GM12865 (cell line): ENCODE measurements around the gene GPR87.

Experiments
- DNase-seq: peaks from one replicate; pipeline ENCODE4 v3.0.0; 2010; ENCODE audit warnings: low read depth
- H3K4me3 ChIP-seq: 2 replicates; pipeline ENCODE4 v1.5.1; 2011; ENCODE audit warnings: mild to moderate bottlenecking, low read depth, low read length, control low read depth
- CTCF ChIP-seq: IDR thresholded peaks from 2 replicates; pipeline ENCODE4 v1.5.1; 2011; ENCODE audit warnings: low read length, control low read depth, low read depth, inconsistent platforms; ENCODE audit not compliant: insufficient read depth; ENCODE audit errors: missing control alignments

The GPR87 gene

DNA sequence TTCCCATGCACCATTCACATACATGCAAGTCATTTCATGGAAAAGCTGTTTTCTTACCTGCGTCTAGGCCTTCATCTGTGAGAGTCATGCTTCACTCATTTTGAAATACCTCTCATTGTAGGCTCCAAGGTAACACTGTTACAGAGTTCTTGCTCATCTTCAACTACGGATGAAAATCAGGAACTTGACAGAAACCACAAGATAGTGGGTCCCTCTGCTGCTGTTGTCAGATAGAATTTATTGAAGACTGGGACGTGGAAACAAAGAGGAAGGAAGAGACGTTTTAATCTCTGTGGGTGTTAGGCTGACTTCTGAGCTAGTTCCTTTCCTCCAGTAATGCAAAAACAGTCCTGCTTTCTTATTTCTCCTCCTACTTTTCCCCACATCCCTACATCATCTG lies 38.4 kb downstream of the GPR87 start, which contains the start of gene P2RY14:
Gene P2RY14 (minus strand): TSS at position 313 of the 400 bp plus-strand sequence. CDS start 64,226 bp downstream, outside the sequence.
- peak; percentile 5 for DNase-seq
- TF ChIP-seq CTCF = no peak
- no peak within 1 kb of the TSS for H3K4me3 ChIP-seq

- TF ChIP-seq CTCF = no peak
- DNase-seq = peak; percentile 52
- H3K4me3 ChIP-seq = no peak overlapping the region
Measured at GRCh38 chr3:151276687-151277042, 40.0 kb downstream of the GPR87 start.

GRCh38 chr3:151276038-151276686 lies 40.5 kb downstream of the GPR87 start:
- TF ChIP-seq CTCF = no peak
- H3K4me3 ChIP-seq = no peak overlapping the region

DNA sequence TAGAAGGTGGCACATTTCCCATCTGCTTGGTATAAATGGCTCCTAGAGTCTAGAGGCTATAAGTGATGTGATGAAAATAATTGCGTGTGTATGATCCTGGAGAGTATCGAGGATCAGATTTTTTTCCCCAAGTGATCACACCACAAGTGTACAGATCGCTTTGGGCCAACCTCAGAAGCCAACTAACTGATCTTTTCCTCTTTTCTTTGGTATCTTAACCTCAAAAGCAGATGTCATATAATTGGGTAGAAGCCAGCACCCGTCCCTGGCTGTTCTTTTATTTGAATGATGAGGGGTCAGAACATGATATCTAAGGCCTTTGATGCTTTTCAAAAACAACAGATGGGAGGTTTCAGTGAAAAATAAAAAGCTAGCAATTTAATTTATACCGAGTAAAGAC lies 41.5 kb downstream of the GPR87 start:
- no peak for DNase-seq
- TF ChIP-seq CTCF = no peak

More at GRCh38 chr3:151276038-151276686, 40.5 kb downstream of the GPR87 start:
- DNase-seq = peak; percentile 3

GRCh38 chr3:151269631-151270030 lies 47.0 kb downstream of the GPR87 start:
- H3K4me3 ChIP-seq = no peak overlapping the region
- TF ChIP-seq CTCF = no peak
- no peak for DNase-seq

More for the DNA sequence above, 41.5 kb downstream of the GPR87 start:
- H3K4me3 ChIP-seq = no peak overlapping the region

GRCh38 chr3:151268267-151269235 lies 48.1 kb downstream of the GPR87 start:
- no peak for TF ChIP-seq CTCF
- DNase-seq = peak; percentile 72

More at GRCh38 chr3:151268267-151269235, 48.1 kb downstream of the GPR87 start:
- no peak overlapping the region for H3K4me3 ChIP-seq
